ENCODE measurements around the gene SPATS2.

DNA sequence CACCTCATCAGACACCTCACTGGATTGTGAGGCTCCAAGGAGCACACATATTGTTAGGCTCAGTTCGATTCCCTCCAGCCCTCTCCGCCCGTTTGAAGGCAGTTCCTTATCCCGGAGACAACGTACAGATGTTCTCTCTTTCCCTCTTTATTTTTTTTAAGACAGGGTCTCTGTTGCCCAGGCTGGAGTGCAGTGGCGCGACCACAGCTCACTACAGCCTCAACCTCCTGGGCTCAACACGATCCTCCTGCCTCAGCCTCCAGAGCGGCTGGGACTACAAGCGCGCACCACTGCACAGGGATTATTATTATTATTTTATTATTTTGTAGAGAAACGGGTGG, 44.9 kb upstream of the SPATS2 start:
- no peak for TF ChIP-seq SUZ12 (IDR thresholded peaks at IDR 0.05; ENCODE audit: extremely low read depth, insufficient read depth, insufficient read length)
- TF ChIP-seq YY1 (IDR thresholded peaks at IDR 0.05; ENCODE audit: insufficient read depth, insufficient read length), result no peak
- TF ChIP-seq ZNF274 (IDR thresholded peaks at IDR 0.05; ENCODE audit: low read depth, low read length), result no peak
